ENCODE data around the gene TTC16.
"Not testable (repeated sequence)": the region's sequence is repeated elsewhere in the genome, so short reads cannot be mapped to it uniquely, and the experiment has no call there.

Gene TTC16

GRCh38 chr9:127742435-127743088 lies 26.7 kb downstream of the TTC16 start:
- no peak for DNase-seq (ENCODE audit: low spot score)

GRCh38 chr9:127744398-127745110 lies 28.7 kb downstream of the TTC16 start:
- DNase-seq (ENCODE audit: low spot score) = no peak

GRCh38 chr9:127746959-127747569 lies 31.2 kb downstream of the TTC16 start:
- DNase-seq (ENCODE audit: low spot score) = no peak

- DNase-seq (ENCODE audit: low spot score) = no peak
Measured at GRCh38 chr9:127749090-127749787, 33.4 kb downstream of the TTC16 start.

DNA sequence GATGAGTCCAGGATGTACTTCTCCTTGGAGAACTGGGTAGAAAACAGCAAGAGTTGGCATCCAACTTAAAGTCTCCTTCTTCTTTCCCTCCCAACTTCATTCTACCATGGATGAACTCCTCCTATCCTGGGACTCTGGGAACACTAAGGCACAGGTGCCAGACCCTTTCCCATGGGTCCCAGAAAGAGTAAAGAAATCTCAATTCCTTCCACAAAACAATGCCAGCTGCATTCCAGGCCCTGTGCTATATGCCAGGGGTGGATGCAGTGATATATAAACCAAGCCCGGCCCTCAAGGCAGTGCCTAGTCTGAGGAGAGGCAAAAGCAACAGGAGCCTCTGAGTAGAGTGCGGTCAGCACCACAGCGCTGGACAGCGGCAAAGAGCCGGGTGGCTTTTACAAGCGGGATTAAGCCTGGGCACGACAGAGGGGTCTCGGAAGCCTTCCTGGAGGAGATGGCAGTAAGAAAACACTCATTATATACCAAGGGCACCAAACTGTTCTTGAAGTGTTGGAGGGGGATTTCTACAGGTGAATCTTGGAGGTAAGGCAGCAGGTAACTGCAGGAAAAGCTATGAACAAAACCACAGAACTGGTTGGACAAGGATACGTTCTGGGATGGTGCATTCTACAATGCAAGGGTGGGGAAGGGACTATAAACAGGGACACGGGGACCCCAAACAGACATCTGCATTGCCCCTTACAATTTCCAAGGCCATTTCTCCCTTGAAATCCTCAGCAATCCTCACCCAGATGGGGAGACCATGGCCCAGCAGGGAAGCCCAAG lies 35.6 kb downstream of the TTC16 start:
- DNase-seq (ENCODE audit: low spot score) = no peak

DNA sequence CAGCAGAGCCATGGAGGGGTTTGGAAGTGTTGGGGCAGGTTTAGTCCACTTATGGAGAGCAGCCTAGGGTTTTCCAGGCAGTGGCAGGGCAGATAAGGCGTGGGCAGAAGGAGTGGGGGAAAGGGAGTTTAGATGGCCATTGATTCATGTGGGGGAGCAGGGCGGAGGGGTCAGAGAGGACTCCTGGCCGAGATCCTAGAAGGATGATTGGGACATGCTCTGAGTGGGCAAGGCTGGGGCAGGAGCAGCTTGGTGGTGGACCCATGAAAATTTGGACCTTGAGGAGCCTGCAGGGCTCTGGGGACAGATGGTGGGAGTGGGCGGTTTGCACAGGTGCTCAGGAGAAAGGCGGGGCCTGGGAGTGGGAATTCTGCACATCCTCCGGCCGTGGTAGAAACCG lies 37.3 kb downstream of the TTC16 start:
- no peak for DNase-seq (ENCODE audit: low spot score)

DNA sequence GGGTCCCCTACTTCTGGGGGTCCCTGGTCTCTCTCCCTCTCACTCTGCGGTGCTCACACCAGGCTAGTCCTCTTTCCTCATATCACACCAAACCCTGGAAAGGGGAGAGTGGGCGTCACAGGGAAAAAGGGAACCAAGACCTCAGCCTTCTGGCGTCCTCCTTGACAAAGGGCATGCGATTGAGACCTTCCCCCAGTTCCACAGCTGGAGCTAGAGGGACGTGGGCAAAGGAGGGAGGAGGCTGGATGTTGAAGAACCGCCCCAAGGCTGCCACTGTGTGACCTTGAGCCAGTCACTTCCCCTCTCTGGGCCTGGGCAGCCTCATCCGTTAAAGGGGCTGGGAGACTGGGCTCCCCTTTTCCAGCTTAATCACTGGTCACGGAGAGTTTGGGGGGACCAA lies 37.7 kb downstream of the TTC16 start:
- DNase-seq (ENCODE audit: low spot score) = no peak

DNA sequence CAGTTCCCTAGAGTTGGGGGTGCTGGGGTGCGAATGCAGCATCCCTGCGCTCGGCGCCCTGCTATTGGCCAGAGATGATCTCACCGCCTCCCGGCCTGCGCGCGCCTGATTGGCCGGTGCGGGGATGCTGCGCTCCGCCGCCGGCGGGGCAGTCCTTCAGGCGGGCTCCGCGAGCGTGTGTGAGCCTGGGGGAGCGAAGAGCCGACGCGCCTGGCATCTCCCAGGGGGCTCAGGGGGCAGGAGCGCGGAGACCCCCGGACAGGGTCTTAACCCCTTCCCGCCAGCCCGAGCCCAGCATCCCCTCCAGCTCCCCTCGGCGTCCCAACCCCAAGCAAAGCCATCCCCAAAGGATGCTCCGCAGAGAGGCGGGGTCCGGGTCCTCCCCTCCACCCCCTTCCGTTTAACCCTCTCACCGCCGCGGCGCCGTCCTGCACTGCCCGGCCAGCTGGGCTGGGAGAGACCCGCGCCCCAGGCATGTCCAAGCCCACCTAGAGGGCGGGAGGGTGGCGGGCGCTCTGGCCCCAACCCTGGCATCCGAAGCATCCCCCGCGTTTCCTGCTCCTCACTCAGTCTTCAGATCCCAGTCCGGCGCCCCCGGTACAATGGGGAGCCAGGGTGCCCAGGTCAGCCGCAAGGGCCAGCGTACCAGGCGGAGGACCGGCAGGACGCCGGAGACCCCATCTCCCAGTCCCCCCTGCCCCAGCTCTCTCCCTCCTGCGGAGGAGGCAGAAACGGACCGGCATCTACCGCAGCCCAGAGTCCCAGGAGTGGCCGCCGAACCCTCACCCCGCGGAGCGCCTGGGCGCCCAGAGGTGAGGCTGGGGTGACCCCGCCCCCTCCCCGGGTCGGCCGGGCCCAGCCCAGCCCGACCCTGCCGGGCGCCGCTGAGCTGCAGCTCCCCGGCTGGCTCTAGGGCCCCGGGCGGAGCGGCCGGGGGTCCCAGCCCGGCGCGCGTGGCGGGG lies 38.5 kb downstream of the TTC16 start:
- DNase-seq (ENCODE audit: low spot score) = no peak

DNA sequence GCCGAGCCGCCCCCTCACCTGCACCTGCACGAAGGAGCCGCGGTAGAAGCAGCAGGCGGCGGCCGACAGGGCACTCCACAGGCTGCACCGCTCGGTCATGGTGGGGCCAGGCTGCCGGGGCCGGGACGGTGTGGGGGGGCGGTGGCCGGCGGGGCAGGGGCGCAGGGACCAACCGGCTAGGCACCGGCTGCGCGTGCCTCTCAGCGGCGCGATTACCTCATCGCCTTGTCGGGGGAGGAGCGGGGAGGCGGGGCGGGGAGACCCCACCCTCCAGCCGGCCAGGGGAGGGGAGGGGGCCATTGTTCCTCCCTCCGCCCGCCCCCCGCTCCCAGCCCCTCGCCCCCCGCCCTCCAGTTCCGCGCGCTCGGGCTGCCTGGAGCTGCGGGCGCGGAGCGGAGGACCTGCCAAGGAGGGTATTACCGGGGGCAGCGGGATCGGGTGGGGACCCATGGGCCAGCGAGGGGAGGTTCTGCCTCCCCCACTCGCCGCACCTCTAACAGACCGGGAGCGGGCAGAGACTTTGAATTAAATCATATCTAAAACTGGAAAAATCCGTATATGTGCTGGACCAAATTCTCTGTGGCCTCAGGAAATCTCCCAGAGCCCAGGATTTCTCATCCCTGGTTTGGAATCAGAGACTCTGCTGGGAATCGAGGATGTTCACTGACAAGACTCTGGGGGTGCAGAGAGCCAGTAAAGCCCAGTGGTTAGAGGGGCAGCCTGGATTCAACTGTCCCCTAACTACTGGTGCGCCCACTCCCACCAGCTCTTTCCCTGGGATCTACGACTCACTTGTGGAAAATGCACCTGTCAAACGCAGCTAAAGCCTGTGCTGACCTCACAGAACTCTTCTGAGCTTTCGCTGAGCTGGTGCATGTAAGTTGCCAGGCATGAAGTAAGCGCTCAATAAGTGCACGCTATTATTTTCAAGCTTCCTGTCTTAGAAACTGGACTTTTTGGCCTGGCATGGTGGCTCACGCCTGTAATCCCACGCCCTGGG lies 39.5 kb downstream of the TTC16 start:
- no peak for DNase-seq (ENCODE audit: low spot score)

GRCh38 chr9:127756233-127756632 lies 40.4 kb downstream of the TTC16 start:
- DNase-seq (ENCODE audit: low spot score) = no peak

DNA sequence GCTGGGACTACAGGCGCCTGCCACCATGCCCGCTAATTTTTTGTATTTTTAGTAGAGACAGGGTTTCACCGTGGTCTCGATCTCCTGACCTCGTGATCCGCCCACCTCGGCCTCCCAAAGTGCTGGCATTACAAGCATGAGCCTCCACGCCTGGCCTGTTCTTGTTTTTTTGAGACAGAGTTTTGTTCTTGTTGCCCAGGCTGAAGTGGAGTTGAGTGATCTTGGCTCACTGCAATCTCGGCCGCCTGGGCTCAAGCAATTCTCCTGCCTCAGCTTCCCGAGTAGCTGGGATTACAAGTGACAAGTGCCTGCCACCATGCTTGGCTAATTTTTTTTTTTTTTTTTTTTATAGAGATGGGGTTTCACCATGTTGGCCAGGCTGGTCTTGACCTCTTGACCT lies 40.9 kb downstream of the TTC16 start:
- DNase-seq (ENCODE audit: low spot score) = not testable (repeated sequence)

GRCh38 chr9:127758843-127759242 lies 43.0 kb downstream of the TTC16 start:
- no peak for DNase-seq (ENCODE audit: low spot score)

DNA sequence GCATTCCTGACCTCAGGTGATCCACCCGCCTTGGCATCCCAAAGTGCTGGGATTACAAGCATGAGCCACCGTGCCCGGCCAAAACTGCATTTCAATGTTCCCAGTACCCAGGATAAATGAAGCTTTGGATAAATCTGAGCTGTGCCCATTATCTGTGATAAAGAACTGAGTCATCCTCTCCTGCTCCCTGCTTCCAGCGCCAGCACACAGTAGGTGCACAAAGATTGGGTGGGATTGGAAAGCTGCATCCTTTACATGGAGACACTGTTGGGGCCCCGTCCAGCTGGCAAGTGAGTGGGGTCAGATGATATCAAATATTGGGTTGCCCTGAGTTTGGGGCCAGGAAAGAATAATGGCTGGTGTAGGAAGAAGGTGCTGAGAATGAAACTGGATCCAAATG lies 45.2 kb downstream of the TTC16 start:
- no peak for DNase-seq (ENCODE audit: low spot score)

DNA sequence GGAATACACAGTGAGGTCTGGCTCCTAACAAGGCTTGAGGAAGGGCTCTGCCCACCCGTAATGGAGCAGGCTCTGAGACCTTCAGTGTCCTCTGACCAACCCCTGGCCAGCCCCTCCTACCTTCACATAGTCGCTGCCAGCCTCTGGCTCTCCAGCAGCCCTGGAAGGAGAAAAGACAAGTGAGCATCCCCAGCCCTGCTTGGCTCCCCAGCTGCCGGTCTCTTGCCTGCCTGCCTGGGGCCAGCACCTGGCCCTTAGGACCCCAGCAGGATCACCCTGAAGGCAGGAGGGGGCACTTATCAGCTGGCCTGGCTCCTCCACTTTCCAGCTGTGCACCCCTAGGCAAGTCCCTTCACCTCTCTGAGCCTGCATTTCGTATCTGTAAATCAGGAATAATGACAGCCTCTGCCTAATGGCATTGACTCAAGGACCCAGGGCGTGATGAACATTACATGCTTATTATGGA lies 45.6 kb downstream of the TTC16 start:
- no peak for DNase-seq (ENCODE audit: low spot score)

- DNase-seq (ENCODE audit: low spot score) = no peak
Measured at GRCh38 chr9:127762111-127762676, 46.3 kb downstream of the TTC16 start.

DNA sequence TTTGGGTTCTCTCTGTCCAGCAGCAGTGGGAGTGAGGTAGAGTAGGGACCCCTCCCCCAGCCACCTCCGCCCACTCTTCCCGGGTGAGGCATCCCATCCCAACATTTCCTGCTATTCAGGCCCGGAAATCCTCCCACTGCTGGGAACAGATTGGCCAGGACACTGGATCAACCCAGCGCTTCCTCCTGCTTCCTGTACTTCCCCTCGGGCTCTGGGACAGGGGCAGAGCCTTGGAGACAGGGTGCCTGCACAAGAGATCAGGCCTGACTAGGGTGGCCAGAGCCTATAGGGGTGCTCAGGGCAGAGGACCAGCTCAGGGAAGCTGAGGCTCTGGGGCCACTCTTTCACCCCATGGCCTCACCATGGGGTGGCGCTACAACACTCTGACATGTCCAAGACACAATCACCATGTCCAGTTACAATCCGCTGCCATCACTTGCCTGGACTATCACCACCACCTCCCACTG lies 48.1 kb downstream of the TTC16 start:
- peak; percentile 44 for DNase-seq (ENCODE audit: low spot score)

DNA sequence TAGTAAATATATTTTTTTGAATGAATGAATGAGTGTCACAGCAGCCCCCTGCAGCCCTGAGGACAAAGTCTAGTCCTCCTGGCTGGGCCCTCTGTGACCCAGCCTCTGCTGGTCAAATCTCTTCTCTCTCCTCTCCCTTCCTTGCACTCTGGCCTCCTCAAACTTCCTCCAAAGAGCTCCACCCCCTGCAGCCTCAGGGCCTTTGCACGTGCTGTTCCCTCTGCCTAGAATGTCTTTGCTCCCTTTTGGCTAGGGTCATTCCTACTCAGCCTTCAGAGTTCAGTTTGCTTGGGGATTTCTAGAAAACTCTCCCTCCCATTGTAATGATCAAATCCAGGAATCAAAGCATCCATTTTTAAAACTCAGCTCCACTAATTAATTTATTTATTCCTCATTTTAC lies 49.5 kb downstream of the TTC16 start:
- DNase-seq (ENCODE audit: low spot score) = no peak

- DNase-seq (ENCODE audit: low spot score) = no peak
Measured at GRCh38 chr9:127767410-127767809, 51.5 kb downstream of the TTC16 start.

- peak; percentile 50 for DNase-seq (ENCODE audit: low spot score)
Measured at GRCh38 chr9:127767909-127768331, 52.0 kb downstream of the TTC16 start.

Measured in hepatic stellate cell (primary cell).